Measurements from ENCODE around the gene RPN1. TPM values are rescaled to one million over a fixed set of nuclear protein-coding genes. Genes with fewer than 3 reads are reported as not detected.

The RPN1 gene
- total and polyA plus RNA-seq, 10 of the 15 experiments (the other 5 are each of a cell fraction or from before 2014, with no cell fraction given): 56.1 to 266 (median 157) TPM

GRCh38 chr3:128648940-128649663 is 1.5 kb downstream of the RPN1 start:
- peak overlapping the region; percentile 100 for H3K4me3 ChIP-seq

More at GRCh38 chr3:128648940-128649663, 1.5 kb downstream of the RPN1 start:
- ChIA-PET POLR2A (interaction anchor here (0.5 to 1.2 kb wide), 6 partner anchors 12 to 230 kb away, joined by 3 to 6 read pairs (median 4); partner anchors contain the start of genes ACAD9 and RAB7A), SMC1A (ENCODE audit: uncharacterized antibody, unreplicated experiment) (interaction anchor here (0.8 to 1.0 kb wide), 3 partner anchors 12 to 156 kb away, joined by 3 to 5 read pairs (median 4); no protein-coding TSS in a partner anchor), CTCF (interaction anchor here (0.8 to 3.2 kb wide), 9 partner anchors 9 to 554 kb away, joined by 3 to 26 read pairs (median 3); no protein-coding TSS in a partner anchor), RAD21 (ENCODE audit: unreplicated experiment) (interaction anchor here (0.9 to 2.8 kb wide), 6 partner anchors 11 to 155 kb away, joined by 3 to 12 read pairs (median 4); no protein-coding TSS in a partner anchor)
- ATAC-seq (no peak), FAIRE-seq (no peak), DNase-seq (ENCODE audit: low read depth, low spot score) (no peak)
- no peaks in the 10 kb centered on the region for H3K27me3 ChIP-seq (replicated peaks in 1 of 2; ENCODE audit: control insufficient read depth in 2 of 2, insufficient read depth in 2 of 2, low read length in 1 of 2)
- peak overlapping the region; percentile 96 for H3K4me2 ChIP-seq (ENCODE audit: control insufficient read depth, insufficient read depth)
- H3K79me2 ChIP-seq (ENCODE audit: control insufficient read depth, insufficient read depth, low read length): peaks cover 55% of the 10 kb centered on the region
- intact Hi-C loops (cut with micrococcal nuclease; ENCODE audit: unreplicated experiment) (no loop called here), in situ Hi-C loops (cut with MboI) (no loop called here)
- no peaks in the 10 kb centered on the region for H3K9me3 ChIP-seq (replicated peaks; ENCODE audit: control insufficient read depth, insufficient read depth, low read length)
- peaks cover 3% of the 10 kb centered on the region; the same call in 1 of the 2 replicates for H4K20me1 ChIP-seq (ENCODE audit: control insufficient read depth, insufficient read depth)
- no peak overlapping the region for H2AFZ ChIP-seq (ENCODE audit: control insufficient read depth, low read depth, low read length)
- peak overlapping the region; percentile 90; the same call in 1 of the 2 replicates for H3K27ac ChIP-seq (ENCODE audit: control insufficient read depth, insufficient read depth)
- TF ChIP-seq ZBTB40 (IDR thresholded peaks at IDR 0.05; ENCODE audit: borderline replicate concordance): peak; percentile 49; the same call in 1 of the 2 replicates
- no peak for TF ChIP-seq SMAD1 (IDR thresholded peaks at IDR 0.05; ENCODE audit: low read depth, partially characterized antibody)
- 2% methylated on average over 8 of the region's 8 CpGs for WGBS (ENCODE audit: insufficient coverage, insufficient replicate concordance, low lambda C conversion rate, missing lambda C conversion rate)
- peaks cover 0 to 6% of the 10 kb centered on the region in 2 experiments; a peak in 1 of 4 replicates for H3K36me3 ChIP-seq (ENCODE audit: control insufficient read depth in 2 of 2, insufficient read depth in 2 of 2, low read length in 1 of 2)
- H3K9ac ChIP-seq (ENCODE audit: control insufficient read depth, insufficient read depth, low read length): peak overlapping the region; percentile 96
- BruUV-seq (replicated peaks): TSS peak; percentile 66
- H3K4me1 ChIP-seq (ENCODE audit: control insufficient read depth, insufficient read depth, low read length): no peaks in the 10 kb centered on the region

Measured in GM12878 (cell line).